ENCODE data around the gene TMEM176A. TPM values are rescaled to one million over a fixed set of nuclear protein-coding genes. Genes with fewer than 3 reads are reported as not detected.

The TMEM176A gene
- polyA plus RNA-seq, 1 donor (not counting 4 experiments of a cell fraction or from before 2014, with no cell fraction given) = not detected

- Histone ChIP-seq H3K4me3 (ENCODE audit: control insufficient read depth in 2 of 3, extremely low read depth in 1 of 3, insufficient read depth in 2 of 3, low read depth in 1 of 3, low read length in 3 of 3) (no peak overlapping the region), H3K27me3 (ENCODE audit: control insufficient read depth, extremely low read depth, insufficient read depth, low read length) (peaks cover 45% of the 10 kb centered on the region), H2AFZ (ENCODE audit: control insufficient read depth, low read length) (no peak overlapping the region), H3K9me1 (ENCODE audit: control insufficient read depth, extremely low read depth, insufficient read depth, low read length) (no peaks in the 10 kb centered on the region), H3K36me3 (ENCODE audit: control insufficient read depth in 2 of 2, extremely low read depth in 1 of 2, insufficient read depth in 2 of 2, low read length in 2 of 2) (no peaks in the 10 kb centered on the region), H3K9ac (ENCODE audit: control insufficient read depth, extremely low read depth, insufficient read depth, low read length) (no peak overlapping the region), H3K27ac (ENCODE audit: control insufficient read depth, insufficient read depth, low read length) (no peak overlapping the region), H3K4me2 (ENCODE audit: control insufficient read depth, extremely low read depth, insufficient read depth, low read depth, low read length) (no peak overlapping the region), H4K20me1 (ENCODE audit: control insufficient read depth, extremely low read depth, insufficient read depth, low read length) (no peaks in the 10 kb centered on the region), H3K79me2 (ENCODE audit: control insufficient read depth, insufficient read depth, low read length) (no peaks in the 10 kb centered on the region), H3K9me3 (ENCODE audit: control insufficient read depth, low read depth, low read length) (no peaks in the 10 kb centered on the region), H3K4me1 (ENCODE audit: control insufficient read depth, extremely low read depth, insufficient read depth, low read length) (no peaks in the 10 kb centered on the region)
- TF ChIP-seq EZH2 (IDR thresholded peaks at IDR 0.05; ENCODE audit: low read length) (no peak), CTCF (optimal IDR thresholded peaks at IDR 0.05 in 1 of 3, IDR thresholded peaks at IDR 0.05 in 1 of 3, conservative IDR thresholded peaks at IDR 0.05 in 1 of 3; ENCODE audit: extremely low read depth in 1 of 3, insufficient read depth in 2 of 3, low read length in 3 of 3) (no peak)
- DNase-seq (ENCODE audit: low read depth, low spot score) = no peak
- no peak for FAIRE-seq
- dilution Hi-C loops (cut with MboI; ENCODE audit: extremely low pct_ligation_motif_present, low sequenced_read_pairs) = no loop called here
Observed at GRCh38 chr7:150803161-150803860, 2.7 kb downstream of the TMEM176A start.

GRCh38 chr7:150804802-150805201 lies 4.2 kb downstream of the TMEM176A start:
- H3K9me1 ChIP-seq (ENCODE audit: control insufficient read depth, extremely low read depth, insufficient read depth, low read length) = no peaks in the 10 kb centered on the region
- H2AFZ ChIP-seq (ENCODE audit: control insufficient read depth, low read length) = no peak overlapping the region
- no peak overlapping the region for H3K9ac ChIP-seq (ENCODE audit: control insufficient read depth, extremely low read depth, insufficient read depth, low read length)
- H3K36me3 ChIP-seq (ENCODE audit: control insufficient read depth in 2 of 2, extremely low read depth in 1 of 2, insufficient read depth in 2 of 2, low read length in 2 of 2) = no peaks in the 10 kb centered on the region
- TF ChIP-seq EZH2 (IDR thresholded peaks at IDR 0.05; ENCODE audit: low read length) = no peak
- TF ChIP-seq CTCF (optimal IDR thresholded peaks at IDR 0.05 in 1 of 3, IDR thresholded peaks at IDR 0.05 in 1 of 3, conservative IDR thresholded peaks at IDR 0.05 in 1 of 3; ENCODE audit: extremely low read depth in 1 of 3, insufficient read depth in 2 of 3, low read length in 3 of 3) = no peak
- H3K9me3 ChIP-seq (ENCODE audit: control insufficient read depth, low read depth, low read length) = no peaks in the 10 kb centered on the region
- DNase-seq (ENCODE audit: low read depth, low spot score) = no peak
- H3K79me2 ChIP-seq (ENCODE audit: control insufficient read depth, insufficient read depth, low read length) = no peaks in the 10 kb centered on the region
- FAIRE-seq = no peak
- H3K4me2 ChIP-seq (ENCODE audit: control insufficient read depth, extremely low read depth, insufficient read depth, low read depth, low read length) = no peak overlapping the region
- no peak overlapping the region for H3K27ac ChIP-seq (ENCODE audit: control insufficient read depth, insufficient read depth, low read length)
- H4K20me1 ChIP-seq (ENCODE audit: control insufficient read depth, extremely low read depth, insufficient read depth, low read length) = no peaks in the 10 kb centered on the region
- dilution Hi-C loops (cut with MboI; ENCODE audit: extremely low pct_ligation_motif_present, low sequenced_read_pairs) = no loop called here
- no peaks in the 10 kb centered on the region for H3K4me1 ChIP-seq (ENCODE audit: control insufficient read depth, extremely low read depth, insufficient read depth, low read length)
- H3K27me3 ChIP-seq (ENCODE audit: control insufficient read depth, extremely low read depth, insufficient read depth, low read length) = peaks cover 32% of the 10 kb centered on the region
- H3K4me3 ChIP-seq (ENCODE audit: control insufficient read depth in 2 of 3, extremely low read depth in 1 of 3, insufficient read depth in 2 of 3, low read depth in 1 of 3, low read length in 3 of 3) = no peak overlapping the region

All from keratinocyte (primary cell).